HPDE6-E6E7 (cell line): Measurements from ENCODE around the gene NR2C1.
A peak's percentile ranks its signal among the peaks of the same experiment; 100 is the strongest.
"Not testable (repeated sequence)": the region's sequence is repeated elsewhere in the genome, so short reads cannot be mapped to it uniquely, and the experiment has no call there.

Source experiments
- DNase-seq: peaks from one replicate; pipeline ENCODE4 v3.0.0; 2011; ENCODE audit warnings: missing footprints; ENCODE audit errors: extremely low spot score

NR2C1 gene

DNA sequence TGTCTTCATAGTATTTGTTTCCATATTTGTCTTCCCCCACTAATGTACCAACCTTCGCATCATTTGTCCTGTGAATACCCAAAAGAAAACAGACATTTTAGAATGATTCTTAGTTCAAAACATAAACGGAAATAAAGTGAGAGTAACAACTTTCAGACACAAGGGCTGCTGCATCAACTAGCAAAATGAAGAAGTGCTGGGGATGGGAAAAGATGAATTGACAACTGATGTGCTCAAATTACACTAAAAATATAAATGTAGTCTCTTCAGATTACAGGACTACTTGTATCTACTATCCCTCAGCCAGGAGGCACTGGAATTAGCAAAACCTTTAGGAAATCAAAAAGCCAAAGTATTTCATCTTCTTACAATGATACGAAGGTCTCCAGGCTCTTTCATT, 70.7 kb downstream of the NR2C1 start:
- DNase-seq: no peak

DNA sequence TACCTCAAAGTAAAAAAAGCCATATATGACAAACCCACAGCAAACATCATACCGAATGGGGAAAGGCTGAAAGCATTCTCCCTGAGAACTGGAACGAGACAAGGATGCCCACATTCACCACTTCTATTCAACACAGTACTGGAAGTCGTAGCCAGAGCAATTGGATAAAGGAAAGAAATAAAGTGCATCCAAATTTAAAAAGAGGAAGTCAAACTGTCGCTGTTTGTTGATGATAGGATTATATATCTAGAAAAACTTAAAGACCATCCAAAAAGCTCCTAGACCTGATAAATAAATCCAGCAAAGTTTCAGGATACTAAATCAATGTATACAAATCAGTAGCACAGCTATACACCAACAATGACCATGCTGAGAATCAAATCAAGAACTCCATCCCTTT, 75.1 kb downstream of the NR2C1 start:
- DNase-seq: no peak

DNA sequence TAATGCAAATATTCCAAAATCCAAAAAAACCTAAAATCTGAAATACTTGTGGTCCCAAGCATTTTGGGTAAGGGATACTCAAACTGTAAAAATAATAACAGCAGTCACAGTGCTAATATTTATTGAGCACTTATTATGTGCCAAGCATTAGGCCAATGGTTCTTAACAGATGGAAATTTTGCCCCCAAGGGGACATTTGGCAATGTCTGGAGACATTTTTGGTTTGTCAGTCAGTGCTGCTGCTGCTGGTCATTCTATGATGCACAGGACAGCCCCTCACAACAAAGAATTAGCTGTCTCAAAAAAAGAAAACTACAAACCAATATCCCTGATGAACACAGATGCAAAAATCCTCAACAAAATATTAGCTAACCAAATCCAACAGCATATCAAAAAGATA, 75.7 kb downstream of the NR2C1 start:
- no peak for DNase-seq

DNA sequence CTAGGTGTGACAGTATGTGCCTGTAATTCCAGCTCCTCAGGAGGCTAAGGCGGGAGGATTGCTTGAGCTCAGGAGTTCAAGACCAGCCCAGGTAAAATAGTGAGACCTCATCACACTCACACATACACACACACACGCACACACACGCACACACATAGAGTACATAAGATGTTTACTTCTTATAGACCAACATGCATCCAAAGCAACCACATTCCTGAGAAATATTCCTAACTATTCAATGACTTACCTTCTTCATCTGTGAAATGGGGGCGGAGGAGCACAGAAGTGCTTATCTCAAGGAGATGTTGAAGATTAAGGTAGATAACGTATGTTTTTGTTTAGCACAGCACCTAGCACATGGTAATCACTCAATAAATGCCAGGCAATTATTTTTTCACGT, 76.4 kb downstream of the NR2C1 start:
- no peak for DNase-seq

DNA sequence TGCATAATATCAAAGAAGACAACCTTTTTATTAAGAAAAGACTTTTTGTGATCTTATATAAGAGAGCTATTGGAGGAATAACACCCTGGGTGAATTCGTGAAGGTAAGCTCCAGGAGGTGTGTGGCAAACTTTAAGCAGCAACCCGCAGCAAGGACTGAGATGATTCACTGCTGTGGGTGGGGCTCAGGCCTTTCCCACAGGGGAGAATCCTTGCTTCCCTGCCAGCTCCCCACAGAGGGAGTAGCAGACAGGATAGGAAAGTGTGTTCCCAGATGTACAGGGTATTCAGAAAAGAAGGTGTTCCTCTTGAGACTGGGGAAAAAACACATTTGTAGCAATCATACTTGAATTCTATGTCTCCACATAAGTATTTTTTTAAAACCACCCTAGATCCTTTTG, 79.1 kb downstream of the NR2C1 start:
- DNase-seq: peak; percentile 78

DNA sequence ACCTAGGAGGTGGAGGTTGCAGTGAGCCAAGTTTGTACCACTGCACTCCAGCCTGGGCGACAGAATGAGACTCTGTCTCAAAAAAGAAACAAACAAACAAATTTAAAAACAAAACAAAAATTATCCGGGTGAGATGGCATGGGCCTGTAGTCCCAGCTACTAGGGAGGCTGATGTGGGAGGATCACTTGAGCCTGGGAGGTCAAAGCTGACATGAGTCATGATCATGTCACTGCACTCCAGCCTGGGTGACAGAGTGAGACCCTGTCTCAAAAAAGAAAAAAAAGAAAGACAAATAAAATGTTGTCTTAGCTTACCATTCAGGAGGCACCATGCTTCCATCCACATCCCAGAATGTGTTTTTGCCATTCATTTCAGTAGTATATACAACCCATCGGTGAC, 79.6 kb downstream of the NR2C1 start:
- DNase-seq: not testable (repeated sequence)

DNA sequence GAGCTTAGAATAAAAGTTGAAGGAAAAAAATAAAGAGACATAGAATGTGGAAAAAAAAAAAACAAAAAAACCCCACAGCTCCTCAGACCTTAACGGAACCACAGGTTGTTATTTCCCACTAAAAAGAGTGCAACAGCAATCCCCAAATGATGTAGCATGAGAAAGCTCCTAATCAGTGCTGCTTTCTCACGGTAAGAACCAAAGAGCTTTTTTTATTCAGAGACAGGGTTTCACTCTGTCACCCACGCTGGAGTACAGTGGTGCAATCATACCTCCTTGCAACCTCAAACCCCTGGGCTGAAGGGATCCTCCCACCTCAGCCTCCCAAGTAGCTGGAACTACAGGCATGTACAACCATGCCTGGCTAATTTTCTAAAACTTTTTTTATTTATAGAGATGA, 83.2 kb downstream of the NR2C1 start:
- no peak for DNase-seq

DNA sequence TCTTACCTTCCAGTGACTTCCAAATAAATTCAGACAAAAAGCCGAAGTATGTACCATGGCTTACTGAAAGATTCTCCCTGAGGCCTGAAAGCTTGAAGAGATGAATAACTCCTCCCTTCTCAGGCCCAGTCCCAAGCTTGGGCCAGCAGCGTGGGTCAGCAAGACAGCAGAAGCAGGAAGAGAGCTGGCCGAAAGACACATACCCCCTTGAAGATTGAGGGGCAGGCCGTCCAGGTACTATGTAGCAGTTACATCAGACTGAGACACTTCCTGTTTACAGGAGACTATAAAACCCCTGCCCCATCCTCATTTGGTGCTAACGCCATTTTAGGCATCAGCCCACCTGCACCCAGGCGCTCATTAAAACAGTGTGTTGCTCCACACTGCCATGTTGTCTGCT, 84.9 kb downstream of the NR2C1 start:
- no peak for DNase-seq

DNA sequence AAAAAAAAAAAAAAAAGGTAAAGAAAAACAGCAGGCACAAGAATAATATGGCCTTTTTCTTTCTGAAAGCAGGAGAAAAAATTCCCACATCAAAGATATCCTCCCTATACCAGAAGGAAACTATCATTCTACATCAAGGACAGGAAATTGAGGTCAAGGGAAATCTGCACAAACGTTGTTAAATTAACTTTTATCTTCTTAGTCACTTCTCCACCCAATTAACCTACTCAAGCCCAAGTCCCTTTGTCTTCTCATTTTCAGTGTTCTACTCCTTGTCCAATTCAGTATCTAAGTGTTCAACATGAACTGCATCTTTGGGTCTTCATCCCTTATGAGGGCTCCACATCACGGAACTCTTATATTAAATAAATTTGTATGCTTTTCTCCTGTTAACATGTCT, 85.6 kb downstream of the NR2C1 start:
- DNase-seq: no peak

DNA sequence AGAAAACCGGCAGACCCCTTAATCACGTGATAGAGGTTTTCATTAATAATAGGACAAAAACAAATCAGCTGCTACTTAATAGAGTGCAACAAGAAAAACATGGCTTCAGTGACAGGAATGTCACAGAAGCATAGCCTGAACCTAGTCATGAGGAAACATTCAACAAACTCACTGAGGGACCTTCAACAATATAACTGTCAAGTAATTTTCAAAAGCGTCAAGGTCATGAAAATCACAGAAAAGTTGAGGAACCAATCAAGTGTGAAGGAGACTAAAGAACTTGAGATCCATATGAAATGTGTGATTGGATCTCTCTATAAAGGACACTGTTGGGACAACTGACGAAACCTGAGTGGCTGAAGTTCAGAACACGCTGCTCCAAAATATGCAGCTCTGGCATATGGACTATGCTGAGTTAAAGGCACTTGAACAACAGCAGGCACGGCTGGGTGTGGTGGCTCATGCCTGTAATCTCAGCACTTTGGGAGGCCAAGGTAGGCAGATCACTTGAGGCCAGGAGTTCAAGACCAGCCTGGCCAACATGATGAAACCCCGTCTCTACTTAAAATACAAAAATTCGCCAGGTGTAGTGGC, 86.2 kb downstream of the NR2C1 start:
- DNase-seq: no peak

DNA sequence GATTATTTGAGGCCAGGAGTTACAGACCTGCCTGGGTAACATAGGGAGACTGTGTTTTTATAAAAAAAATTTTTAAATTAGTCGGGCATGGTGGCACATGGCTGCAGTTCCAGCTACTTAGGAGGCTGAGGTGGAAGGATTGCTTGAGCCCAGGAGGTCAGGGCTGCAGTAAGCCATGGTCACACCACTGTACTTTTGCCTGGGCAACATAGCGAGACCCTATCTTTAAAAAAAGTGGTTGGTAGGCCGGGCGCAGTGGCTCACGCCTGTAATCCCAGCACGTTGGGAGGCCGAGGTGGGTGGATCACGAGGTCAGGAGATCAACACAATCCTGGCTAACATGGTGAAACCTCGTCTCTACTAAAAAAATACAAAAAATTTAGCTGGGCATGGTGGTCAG, 88.3 kb downstream of the NR2C1 start:
- not testable (repeated sequence) for DNase-seq

DNA sequence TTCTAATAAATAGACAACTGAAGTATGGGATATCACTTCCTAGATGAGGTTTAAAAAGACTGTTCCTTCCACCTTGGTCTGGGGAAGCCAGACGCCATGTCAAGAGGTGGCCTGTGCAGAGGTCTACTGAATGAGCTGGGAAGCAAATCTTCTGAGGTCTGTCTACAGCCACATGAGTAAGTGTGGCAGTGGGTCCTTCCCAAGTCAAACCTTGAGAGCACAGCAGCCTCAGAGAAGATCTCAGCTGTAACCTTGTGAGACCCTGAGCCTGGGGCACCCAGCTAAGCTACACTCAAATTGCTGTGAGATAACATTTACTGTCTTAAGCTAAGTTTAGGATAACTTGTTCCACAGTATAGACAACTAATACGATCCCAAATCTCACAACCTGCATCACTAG, 90.1 kb downstream of the NR2C1 start:
- no peak for DNase-seq

DNA sequence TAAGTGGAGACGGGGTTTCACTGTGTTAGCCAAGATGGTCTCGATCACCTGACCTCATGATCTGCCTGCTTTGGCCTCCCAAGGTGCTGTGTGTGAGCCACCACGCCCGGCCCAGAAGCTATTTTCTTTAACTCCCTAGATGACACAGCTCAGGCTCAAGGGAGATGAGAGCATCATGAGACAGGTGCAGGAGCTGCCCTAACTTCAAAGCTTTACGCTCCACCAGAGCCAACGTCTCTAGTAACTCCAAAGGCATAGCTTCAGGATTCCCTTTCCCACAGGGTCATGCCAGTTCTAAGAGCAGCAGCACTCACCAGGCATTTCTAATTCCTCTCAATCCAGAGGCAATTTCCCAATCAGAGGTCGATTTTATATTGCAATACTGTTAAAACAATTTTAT, 91.0 kb downstream of the NR2C1 start:
- DNase-seq: no peak

DNA sequence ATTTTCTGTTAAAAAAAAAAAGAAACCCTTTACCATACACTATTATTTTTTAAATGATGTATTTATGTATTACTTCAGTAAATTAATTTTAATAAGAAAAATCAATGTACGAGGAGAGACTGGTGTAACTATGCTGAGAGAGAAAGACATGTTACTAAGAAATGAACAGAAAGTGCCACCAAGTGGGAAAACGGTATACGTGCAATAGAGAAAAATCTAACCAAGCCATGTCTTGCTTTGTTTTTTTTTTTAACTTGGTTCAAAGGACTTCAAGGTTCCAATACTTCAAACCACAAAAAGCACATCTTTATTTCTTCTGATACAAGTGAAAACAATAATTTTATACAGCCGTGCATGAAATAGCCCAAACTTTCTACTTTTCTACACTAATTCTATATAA, 92.8 kb downstream of the NR2C1 start:
- DNase-seq: no peak

DNA sequence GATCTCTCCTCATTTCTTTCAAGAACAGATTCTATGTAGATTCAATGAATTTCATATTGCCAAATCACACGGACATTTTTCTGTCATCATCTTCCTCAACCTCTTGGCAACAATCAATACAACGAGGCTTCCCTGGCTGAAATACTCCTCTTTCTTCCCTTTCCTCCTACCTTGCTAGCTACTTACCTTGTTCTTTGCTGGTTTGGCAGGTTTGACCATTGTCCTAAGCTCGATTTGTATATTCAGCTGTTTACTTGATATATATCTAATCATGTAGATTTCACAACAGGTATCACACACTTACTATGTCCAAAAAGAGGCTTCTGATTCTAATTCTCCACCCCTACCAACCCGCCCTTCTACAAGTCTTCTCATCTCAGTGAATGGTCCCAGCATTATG, 93.5 kb downstream of the NR2C1 start:
- no peak for DNase-seq

DNA sequence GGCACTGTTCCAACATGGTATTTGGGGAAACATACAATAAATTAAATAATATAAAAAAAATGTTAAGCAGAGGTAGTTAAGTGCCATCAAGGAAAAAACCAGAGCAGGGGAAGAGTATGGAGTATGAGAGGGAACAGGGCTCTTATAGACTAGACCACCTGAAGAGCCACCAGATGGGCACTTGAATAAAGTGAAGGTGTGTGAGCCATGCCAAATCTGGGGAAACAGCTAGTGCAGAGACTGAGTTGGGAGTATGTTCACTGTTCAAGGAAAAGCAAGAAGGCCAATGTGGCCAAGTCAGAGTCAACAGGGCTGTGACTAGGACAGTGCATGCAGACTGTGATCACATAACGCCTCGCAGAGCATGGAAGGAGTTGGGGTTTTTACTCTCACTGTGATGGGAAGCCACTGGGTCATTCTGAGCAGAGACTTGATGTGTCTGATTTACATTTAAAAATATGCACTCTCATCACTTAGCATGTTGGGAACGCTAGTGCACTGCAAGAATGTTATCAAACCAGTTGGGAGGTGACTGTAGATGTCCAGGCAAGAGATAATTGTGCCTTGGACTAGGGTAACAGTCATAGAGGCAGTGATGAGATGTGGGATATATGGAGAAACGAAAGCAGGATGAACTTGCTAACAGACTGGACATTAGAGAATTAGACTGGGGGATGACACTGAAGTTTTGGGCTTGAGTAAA, 95.5 kb downstream of the NR2C1 start:
- no peak for DNase-seq

DNA sequence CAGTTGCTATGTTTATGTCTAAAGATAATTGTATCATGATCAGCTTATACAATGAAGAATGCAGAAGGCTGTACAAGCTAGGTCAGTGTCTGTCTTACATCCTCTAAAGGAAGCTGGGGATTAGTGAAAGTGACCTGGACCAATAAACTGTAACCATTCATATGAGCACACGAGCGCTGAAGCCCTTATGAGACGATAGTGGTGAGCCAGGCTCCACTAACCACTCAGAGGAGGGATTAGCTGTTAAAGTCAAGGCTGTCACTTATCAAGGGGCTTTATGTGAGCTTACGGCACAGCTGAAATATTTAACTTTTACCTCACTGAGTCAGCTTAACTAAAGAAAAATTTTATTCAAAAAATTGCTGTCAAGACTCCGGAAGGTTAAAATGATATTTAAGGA, 100.2 kb downstream of the NR2C1 start:
- no peak for DNase-seq

DNA sequence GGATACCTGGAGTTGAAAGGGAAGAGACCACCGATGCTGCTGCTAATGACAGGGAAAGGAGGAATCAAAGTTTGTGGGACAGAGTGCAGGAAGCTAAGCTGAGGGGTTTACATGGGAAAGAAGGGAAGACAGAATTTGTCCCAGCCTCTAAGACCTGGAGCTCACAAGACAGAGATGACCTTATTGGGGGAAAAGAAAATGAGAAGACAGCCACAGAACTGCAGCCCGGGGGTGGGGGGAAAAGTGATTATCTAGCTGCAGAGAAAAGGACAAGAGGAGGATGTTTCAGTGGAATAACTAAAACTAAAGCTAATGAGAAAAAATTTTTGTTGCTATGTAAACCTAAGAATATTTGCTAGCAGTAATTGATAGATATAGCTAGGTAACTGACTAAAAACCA, 100.6 kb downstream of the NR2C1 start:
- no peak for DNase-seq

DNA sequence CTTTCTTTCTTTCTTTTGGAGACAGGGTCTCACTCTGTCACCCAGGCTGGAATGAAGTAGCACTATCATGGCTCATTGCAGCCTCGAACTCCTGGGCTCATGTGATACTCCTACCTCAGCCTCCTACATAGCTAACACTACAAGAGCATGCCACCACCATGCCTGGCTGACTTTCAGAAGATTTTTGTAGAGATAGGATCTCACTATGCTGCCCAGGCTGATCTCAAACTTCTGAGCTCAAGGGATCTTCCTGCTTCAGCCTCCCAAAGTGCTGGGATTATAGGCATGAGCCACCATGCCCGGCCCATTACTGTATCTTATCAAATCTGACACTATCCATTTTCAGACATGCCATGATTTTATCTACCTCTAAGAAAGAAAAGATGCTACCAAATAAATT, 101.5 kb downstream of the NR2C1 start:
- no peak for DNase-seq

DNA sequence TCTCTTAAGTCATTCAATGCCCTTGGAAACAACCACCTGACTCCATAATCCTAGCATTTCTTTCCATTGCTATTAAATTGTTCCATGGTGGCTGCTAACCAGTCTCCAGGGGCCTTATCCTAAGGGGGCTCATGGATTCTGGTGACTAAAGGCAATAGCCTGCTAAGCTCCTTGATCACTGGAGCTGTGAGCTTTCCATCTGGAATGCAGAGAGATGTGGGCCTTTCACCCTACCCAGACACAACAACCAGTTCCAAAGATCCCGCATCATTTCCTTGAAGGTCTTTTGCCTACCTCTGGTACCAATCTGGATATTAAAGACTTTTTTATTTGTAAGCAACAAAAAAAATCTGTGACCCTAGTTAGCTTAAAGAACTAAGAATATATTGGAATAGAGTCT, 102.9 kb downstream of the NR2C1 start:
- no peak for DNase-seq
